DMS53 treated with DMSO at 0.1 percent for 48 hours (cell line): ENCODE measurements around the gene SAPCD2.
"Not testable (repeated sequence)": the region's sequence is repeated elsewhere in the genome, so short reads cannot be mapped to it uniquely, and the experiment has no call there.

Experiments
- DNase-seq: peaks from one replicate; lab custom pipeline; 2025; ENCODE audit not compliant: unreplicated experiment; lab: John Stamatoyannopoulos, UW

The SAPCD2 gene

DNA sequence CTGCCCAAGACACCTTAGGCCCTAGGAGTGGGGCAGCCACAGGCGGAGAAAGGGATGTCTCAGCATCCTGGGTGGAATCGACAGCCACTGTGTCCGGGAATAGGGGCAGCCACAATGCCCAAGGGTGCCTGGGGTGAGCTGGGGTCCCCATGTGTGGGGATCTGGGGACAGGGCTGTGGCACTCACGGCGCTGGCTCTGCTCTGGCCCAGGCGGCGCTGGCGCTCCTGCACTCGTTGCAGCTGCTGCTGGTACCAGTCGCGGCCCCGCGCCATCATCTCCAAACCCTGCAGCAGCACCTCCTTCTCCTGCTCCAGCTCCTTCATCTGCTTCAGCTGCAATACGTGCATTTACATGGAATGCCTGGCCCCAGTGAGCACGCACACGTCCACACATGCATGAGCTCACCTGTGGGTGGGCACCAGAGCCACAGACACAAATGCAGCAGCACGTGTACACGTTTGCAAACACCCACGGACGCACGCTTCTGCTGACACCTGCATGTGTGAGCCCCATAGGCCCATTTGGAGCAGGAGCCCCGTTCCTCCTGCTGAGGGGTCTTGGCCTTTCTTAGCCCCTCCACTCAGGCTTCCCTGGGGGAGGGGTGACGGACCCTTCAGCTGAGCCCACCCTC lies 4.9 kb downstream of the SAPCD2 start:
- DNase-seq: no peak

DNA sequence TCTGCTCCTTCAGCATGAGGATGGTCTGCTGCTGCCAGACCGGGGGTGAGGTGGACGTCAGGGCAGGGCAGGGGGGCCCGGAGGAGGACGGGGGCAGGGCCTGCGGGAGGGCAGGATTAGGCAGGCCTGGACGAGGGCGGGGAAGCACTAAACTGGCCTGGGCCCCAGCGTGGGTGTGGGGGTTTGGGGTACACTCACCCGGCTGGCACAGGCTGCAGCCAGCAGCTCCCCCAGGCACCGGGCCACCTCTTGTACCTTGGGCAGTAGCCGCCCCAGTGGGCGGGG lies 5.5 kb downstream of the SAPCD2 start:
- DNase-seq: no peak

DNA sequence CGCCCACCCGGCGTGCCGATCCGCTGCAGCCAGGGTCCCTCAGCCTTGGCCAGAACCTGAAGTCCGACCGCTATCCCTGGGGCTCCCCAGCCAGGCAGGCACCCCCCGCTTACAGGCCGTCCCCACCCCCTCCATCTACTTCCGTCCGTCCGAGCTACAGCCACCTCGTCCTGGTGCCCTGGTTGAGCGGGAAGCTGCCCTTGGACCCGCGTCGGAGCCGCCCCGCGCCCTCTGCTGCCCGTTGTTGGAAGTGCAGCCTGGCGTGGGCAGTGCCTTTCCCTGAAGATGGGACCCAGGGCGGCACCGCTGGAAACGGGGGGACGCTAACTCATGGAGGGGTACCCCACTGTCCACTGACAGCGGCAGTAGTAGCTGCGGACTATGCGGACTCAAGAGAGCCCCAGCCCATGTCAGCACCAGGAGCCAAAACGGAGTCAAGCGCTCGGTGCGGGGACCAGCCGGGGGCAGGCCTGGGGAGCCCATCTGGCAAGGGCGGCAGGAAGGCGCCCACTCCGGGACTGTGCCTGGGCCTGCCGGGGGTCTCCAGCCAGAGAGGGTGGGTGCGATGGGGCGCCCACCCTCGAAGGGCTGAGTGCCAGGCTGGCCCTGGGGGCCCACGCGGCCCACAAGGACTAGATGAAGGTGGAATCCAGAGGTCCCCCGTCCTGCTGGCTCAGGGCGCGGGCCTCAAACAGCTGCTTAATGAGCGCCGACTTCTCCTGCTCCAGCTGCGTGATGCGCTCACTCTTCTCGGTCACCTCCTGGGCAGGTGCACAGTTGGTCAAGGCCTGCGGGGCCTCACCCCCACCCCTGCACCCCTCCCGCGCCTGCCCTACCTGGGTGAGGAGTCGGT lies 6.1 kb downstream of the SAPCD2 start:
- DNase-seq: peak; percentile 38

DNA sequence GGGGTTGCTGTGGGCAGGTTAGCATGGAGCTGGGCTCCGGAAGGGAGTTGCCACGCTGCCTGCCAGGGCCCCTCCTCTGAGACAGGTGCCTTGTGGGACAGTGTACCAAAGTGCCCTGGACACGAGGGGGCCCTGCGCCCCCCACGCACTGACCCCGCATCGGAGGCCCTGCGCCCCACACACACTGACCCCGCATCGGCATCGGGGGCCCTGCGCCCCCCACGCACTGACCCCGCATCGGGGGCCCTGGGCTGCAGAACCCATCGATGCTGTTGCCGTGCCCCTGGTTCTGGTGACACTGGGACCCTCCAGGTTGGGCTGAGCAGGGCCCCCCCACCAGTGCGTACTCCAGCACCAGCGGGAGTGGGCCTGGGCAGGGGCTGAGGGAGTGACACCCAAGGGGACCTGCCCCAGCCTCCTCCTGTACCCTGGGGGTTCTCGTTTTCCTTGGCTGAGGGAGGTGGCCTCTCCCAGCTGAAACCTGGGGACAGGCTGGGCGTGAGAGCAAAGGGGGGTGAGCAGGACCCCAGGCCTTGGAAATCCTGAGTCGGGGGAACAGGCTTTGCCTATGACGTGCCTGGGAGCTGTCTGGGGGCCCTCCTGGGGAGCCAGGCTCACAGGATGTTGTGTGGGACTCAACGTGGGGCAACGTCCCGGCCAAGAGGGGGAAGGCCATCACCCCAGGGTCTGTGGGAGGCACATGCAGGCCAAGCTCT lies 6.9 kb downstream of the SAPCD2 start:
- DNase-seq: no peak

DNA sequence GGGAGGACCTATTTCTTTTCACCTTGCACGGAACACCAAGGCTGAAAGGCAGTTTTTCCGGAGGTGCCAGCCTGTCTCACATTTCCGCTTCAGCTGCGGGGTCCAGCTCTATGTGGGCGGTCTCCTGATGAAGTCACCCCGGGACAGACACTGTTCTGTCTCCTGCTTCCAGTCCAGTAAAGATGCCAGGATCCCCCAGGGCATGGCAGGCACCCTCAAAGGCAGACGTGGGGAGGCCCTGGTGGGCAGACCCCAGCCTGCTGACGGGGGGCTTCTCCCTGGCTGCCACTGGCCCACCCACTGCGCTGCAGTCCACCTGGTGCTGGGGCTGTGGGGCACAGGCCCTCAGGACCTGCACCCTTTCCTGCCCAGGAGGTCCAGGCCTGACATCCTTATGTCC lies 7.6 kb downstream of the SAPCD2 start:
- DNase-seq: not testable (repeated sequence)

DNA sequence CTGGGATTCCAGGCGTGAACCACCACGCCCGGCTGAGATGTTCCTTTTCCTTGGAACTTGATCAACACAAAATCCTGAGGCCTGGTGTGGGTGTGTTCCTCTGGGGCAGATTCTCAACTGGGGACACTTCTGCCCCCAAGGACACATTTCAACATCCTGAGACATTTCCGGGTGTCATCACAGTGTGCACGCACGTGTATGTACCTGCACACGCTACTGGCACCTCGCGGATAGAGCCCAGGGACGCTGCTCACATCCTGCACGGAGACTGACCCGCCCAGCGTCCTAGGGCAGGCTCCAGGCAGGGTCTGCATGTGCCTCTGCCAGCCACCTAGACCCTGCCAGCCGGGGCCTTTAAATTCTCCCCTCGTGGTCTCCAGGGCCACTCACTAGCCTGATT lies 8.0 kb downstream of the SAPCD2 start:
- no peak for DNase-seq

DNA sequence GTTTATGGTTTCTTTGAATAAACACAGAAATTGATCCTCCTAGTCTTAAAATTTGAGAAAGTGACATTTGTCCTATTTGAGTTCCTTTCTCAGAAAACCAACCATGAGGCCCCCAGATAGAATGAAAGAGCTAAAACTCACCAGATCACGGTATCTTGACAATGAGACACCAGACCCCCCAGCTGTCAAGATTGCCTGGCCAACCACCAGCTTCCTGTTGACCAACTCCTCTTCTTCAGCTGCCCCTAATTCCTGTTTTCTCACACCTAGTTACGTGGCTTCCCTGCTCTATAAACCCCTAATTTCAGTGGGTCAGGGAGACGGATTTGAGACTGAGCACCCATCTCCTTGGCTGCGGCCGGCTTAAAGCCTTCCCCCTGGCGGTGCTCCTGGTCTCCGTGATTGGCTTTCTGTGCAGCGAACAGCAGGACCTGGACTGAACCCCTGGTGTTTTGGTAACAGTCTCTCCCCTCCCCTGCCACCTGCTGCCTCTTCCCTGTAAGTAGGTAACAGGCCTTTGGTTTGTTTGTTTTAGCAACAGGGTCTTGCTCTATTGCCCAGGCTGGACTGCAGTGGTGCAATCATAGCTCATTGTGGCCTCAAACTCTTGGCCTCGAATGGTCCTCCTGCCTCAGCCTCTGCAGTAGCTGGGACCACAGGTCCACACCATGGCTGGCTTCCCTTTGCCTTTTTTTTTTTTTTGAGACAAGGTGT lies 11.7 kb downstream of the SAPCD2 start:
- DNase-seq: no peak

DNA sequence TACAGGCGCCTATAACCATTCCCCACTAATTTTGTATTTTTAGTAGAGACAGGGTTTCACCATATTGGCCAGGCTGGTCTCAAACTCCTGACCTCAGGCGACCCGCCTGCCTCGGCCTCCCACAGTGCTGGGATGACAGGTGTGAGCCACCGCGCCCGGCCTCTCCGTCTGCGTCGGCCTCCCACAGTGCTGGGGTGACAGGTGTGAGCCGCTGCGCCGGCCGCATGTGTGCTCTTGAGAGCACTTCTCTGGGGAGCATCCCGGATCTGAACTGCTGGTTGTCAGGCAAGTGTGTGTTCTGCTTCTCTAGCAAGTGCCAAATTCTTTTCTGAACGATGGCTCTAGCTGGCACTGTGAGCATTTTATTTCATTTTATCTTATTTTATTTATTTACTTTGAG lies 12.8 kb downstream of the SAPCD2 start:
- DNase-seq: peak; percentile 42

DNA sequence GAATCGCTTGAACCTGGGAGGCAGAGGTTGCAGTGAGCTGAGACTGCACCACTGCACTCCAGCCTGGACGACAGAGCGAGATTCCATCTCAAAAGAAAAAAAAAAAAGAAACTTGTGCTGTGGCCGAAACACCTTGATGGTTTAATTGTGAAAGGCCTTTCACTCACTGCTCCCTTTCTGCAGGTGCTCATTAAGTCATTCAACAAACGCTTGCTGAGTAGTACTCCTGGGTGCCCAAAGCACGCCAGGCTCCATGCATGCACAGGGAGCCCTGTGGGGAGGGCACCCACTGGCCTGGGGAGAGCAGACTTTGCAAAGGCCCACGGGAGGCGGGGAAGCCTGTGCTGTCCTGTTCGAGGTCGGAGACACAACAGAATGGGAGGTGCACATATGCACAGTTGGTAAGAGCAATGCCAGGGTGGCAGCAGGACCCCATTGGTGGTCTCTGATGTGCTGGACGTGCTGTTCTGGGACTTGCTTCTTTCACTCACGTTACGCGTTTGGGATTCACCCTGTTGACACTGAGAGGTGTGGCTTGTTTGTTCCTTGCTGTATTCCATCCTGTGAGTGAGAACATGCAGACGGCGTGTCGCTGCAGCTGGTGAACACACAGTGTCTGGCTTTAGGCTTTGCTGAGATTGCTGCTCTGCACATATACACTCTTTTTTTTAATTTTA lies 13.5 kb downstream of the SAPCD2 start:
- DNase-seq: no peak

DNA sequence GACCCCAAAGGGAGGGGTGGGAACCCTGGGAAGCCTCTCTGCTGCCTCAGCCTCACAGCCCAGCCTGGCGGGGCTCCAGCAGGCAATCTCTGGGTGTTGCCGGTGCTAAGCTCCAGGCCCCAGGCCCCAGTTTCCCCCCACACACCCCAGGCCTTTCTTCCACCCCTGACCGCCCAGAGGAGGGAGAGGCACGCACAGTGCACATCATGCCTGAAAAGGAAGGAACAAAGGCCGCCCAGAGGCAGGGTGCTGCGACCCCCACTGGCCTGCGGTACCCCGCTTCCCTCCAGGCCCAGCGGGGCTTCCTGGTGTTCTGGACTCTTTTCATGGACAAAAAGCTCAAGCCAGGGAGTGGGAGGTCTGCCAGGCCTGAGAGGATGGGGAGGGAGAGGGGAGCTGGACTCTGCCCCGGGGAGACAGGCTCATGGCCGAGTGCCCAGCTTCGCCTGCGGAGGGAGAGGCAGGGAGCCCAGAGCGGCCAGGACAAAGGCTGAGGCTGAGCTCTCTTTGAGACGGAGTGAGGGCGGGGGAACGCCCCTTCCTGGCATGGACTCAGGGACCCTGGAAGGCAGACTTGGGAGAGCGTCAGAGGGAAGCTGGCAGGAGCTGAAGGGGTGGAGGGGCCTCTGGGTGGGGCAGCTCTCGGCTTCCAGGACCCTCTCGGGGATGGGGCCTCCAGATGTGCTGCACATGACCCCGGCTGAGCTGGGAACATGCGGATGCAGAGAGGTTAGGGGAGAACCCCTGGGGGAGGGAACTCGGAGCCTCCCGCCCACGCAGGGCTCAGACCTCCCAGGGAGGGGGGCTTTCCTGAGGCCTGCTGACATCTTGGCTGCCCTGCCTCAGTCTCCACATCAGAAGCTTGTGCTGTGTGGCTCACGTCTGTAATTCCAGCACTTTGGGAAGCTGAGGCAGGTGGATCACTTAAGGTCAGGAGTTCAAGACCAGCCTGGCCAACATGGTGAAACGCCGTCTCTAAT lies 14.7 kb downstream of the SAPCD2 start:
- DNase-seq: no peak

DNA sequence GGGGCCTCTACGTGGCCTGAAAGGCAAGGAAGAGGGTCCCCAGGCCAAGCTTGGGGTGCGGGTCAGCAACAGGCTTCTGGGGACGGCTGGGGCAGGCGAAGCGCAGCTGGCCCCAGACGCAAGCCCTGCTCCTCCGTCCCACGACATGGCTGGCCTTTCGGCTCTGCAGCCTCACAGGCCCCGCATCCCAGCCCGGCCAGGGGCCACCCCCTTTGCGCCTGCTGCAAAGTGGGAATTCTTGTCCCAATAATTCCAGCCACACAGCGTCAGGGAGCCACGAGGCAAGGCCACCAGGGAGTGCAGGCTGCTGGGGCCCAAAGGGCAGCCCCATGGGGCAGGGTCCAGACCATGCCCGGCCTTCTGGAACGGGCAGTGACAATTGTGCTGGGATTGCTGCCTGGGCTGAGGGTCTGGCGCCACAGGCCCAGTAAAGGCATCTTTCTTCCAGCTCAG lies 15.4 kb downstream of the SAPCD2 start:
- DNase-seq: no peak

DNA sequence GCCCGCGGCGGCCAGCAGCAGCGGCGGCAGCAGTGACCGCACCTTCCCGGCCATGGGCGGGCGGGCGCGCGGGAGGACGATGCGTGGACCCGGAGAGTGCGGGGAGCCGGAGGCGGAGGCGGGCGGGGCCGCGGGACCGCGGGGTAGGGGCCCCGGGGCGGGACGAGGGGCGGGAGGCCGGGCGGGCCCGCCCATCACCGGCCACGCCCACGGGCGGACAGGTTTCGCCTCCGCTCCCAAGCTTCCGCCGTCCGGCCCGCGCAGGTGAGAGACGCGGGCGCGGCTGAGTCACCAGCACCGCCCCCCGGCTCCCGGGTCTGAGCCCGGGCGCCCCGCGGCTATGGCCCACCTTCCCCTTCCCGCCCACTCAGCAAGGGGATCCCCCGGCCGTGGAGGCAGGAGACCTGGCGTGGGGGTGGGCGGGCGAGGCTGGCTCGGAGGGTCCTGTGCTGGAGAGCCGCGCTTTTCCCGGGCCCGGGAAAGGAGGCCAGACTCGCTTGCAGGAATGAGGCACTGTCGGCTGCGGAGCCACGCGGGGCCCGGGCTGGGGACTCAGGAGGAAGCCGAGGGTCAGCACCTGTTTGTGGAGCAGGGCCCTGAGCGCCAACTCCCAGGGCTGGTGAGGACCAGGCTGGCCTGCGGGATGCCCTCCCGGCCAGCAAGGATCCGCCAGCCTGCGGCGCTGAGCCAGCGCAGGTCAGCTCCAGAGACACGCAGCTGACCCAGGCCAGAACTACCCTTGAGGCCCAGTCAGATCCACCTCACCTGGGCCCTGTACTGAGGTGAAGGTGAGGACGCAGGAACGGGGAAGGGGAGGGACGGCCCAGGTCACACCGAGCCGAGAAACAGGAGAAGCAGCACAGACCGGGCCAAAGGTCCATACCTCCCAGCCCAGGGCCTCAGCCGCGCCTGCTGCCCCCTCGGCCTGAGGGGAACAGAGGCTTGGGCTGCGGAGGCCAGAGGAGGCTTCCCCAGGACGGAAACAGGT lies 16.1 kb downstream of the SAPCD2 start, which contains the start of gene ENTPD2:
Gene ENTPD2 (minus strand): TSS at position 118 of the 988 bp plus-strand sequence. CDS start 64 bp downstream, at position 54.
- DNase-seq: peak; percentile 53

DNA sequence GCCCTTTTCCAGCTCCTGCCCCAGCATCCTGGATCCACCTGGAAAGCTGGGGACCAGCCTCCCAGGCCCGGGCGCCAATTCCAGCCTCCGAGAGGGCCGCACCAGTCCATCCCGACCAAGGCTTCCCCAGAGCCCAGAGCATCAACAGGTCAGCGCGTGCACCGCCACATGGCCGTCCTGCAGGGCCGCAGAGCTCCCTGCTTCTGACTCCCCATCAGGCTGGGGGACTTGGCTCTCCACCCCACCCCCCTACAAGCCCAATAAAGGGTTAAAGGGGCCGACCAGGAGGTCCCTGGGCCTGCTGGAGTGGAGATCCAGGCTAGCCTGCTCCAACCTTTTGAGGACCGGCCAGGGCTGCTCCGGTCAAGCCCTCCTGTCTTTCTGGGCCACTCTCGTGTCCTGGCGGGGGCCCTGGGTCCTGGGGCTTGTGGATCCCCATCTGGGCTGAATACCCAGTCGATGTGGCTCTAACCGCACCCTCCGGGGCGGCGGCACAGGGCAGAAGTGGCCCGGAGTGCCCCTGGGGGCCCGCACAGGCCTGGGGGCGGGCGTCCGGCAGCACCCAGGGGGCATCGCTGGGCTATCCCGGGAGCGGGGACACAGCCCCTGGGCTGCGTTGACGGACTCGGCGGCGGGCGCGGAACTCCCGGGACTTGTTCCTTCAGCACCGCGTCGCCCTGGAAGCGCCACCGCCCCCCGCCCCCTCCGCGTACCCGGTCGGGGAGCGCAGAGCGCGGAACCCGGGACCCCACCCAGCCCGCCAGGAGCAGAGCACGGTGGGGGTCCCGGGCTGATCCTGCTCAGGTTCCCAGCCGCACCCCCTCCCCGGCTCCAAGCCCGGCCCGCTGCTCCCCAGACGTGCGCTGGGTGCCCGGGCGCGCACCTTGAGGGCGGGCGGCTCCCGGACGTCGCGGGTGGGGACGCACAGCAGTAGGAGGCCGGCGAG lies 17.1 kb downstream of the SAPCD2 start:
- no peak for DNase-seq

DNA sequence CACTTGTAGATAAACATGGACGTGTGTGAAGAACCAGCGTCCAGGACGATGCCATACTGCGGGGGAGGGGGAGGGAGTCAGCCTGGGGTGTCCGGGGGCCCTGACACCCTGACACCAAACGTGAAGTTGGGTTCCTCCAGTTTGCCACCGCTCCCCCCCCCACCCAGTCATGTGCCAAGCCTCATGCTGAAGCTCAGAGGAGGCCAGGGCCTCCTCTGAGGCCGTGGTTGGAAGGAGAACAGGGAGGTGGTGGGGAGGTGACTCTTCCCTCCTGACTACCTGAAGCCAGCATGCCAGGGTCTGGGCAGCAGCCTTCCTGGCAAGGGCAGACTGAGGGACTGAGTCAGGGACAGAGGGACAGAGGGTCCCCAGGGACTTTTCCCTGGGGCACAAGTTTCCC lies 18.1 kb downstream of the SAPCD2 start:
- DNase-seq: no peak

DNA sequence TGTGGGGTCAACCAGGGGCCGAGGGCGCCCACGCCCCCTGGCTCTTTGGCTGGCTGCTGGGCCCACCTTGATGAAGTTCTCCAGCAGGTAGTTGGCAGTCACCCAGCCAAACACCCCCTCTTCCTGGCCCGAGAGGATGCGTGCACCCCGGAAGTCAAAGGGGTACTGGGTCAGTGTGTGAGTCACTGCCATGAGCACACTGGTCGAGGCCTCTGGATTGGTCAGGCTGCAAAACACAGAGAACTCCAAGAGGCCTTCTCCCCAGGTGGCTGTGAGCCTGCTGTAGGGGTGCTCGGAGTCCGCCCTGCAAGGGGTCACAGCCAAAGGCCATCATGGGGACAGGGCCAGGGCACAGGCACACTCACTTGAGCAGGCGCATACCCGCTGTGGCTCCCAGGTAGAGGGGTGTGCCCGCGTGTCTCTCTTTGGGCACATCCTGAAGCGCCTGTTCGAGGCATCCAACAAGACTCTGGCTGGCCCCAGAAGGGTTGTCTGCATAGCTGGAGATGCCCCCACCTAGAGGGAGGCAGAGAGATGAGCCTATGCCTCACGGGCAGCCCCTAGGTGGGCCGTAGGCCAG lies 19.1 kb downstream of the SAPCD2 start:
- no peak for DNase-seq

DNA sequence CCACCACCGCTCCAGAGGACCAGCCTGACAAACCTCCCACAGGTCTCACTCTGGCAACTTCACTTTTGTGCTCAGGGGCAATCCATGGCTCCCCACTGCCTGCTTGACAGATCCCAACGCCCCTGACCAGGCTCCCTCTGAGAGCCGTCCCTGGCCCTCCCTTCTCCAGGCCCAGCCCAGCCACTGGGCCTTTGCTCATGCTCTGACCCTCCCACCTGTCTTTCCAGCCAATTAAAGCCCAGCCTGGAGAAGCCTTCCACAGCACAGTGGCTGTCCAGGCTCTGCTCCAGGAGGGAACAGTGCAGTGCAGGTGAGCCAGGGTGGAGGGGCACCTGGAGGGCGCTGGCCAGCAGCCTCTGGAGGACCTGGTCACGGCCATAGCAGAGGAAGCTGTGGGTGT lies 19.8 kb downstream of the SAPCD2 start:
- no peak for DNase-seq
